ENCODE measurements around the gene OVOL3.
A peak's percentile ranks its signal among the peaks of the same experiment; 100 is the strongest.

Gene OVOL3

GRCh38 chr19:36100476-36100875 lies 10.5 kb upstream of the OVOL3 start:
- no peak for DNase-seq (ENCODE audit: low read depth in 2 of 2)

- no peak for DNase-seq (ENCODE audit: low read depth in 2 of 2)
These were observed 9.2 kb upstream of the OVOL3 start for GRCh38 chr19:36101550-36102327.

GRCh38 chr19:36103040-36103626 lies 7.8 kb upstream of the OVOL3 start:
- no peak for DNase-seq (ENCODE audit: low read depth in 2 of 2)

GRCh38 chr19:36103842-36104552 lies 6.9 kb upstream of the OVOL3 start:
- DNase-seq (ENCODE audit: low read depth in 2 of 2): no peak

GRCh38 chr19:36106441-36106840 lies 4.5 kb upstream of the OVOL3 start:
- no peak for DNase-seq (ENCODE audit: low read depth in 2 of 2)

GRCh38 chr19:36106991-36107390 lies 4.0 kb upstream of the OVOL3 start:
- no peak for DNase-seq (ENCODE audit: low read depth in 2 of 2)

GRCh38 chr19:36108684-36109083 lies 2.3 kb upstream of the OVOL3 start:
- no peak for DNase-seq (ENCODE audit: low read depth in 2 of 2)

GRCh38 chr19:36111200-36111539 lies 227 bp downstream of the OVOL3 start:
- DNase-seq (ENCODE audit: low read depth in 2 of 2): no peak

- DNase-seq (ENCODE audit: low read depth in 2 of 2): no peak
These were observed 1.7 kb downstream of the OVOL3 start for GRCh38 chr19:36112678-36113077.

GRCh38 chr19:36113425-36113824 lies 2.5 kb downstream of the OVOL3 start:
- no peak for DNase-seq (ENCODE audit: low read depth in 2 of 2)

- DNase-seq (ENCODE audit: low read depth in 2 of 2): no peak
These were observed 3.2 kb downstream of the OVOL3 start for GRCh38 chr19:36113894-36114720.

- peak; percentile 95 to 98 for DNase-seq (ENCODE audit: low read depth in 2 of 2)
These were observed 3.9 kb downstream of the OVOL3 start, which contains the start of gene POLR2I for GRCh38 chr19:36114721-36115452. POLR2I (minus strand) TSS chr19:36114875; CDS start chr19:36114856, 19 bp downstream.

GRCh38 chr19:36115453-36116343 lies 4.8 kb downstream of the OVOL3 start, which contains the start of gene TBCB:
TBCB (plus strand) TSS chr19:36115468; CDS start chr19:36115561, 93 bp downstream.
- peak; percentile 78 to 95 for DNase-seq (ENCODE audit: low read depth in 2 of 2)

GRCh38 chr19:36116344-36116637 lies 5.3 kb downstream of the OVOL3 start:
- no peak for DNase-seq (ENCODE audit: low read depth in 2 of 2)

GRCh38 chr19:36120092-36120983 lies 9.4 kb downstream of the OVOL3 start:
- DNase-seq (ENCODE audit: low read depth in 2 of 2): no peak

GRCh38 chr19:36120984-36121358 lies 10.0 kb downstream of the OVOL3 start:
- no peak for DNase-seq (ENCODE audit: low read depth in 2 of 2)

GRCh38 chr19:36121486-36122124 lies 10.7 kb downstream of the OVOL3 start:
- DNase-seq (ENCODE audit: low read depth in 2 of 2): no peak

- DNase-seq (ENCODE audit: low read depth in 2 of 2): no peak
These were observed 14.6 kb downstream of the OVOL3 start for GRCh38 chr19:36125557-36125956.

GRCh38 chr19:36128392-36128736 lies 17.4 kb downstream of the OVOL3 start:
- DNase-seq (ENCODE audit: low read depth in 2 of 2): no peak

Data from stimulated activated CD4-positive, alpha-beta T cell treated with anti-CD3 and anti-CD28 coated beads, Interleukin-1b, Interleukin-23, amount 100 ng/mL, for 1 hour (primary cell).